ENCODE measurements around the gene BICDL1. TPM values are rescaled to one million over a fixed set of nuclear protein-coding genes. Genes with fewer than 3 reads are reported as not detected.

BICDL1 gene
- 1 to 10 TPM; 5.9 to 6.2 TPM for total RNA-seq

- intact Hi-C loops (cut with DNase I): no loop called here
- peak; percentile 92 to 99 (median 95) for DNase-seq
- H3K27ac ChIP-seq: peak within 1 kb of the TSS; percentile 57 to 91 (median 76)
- H3K27me3 ChIP-seq: no peaks in the 10 kb centered on the region
- TF ChIP-seq POLR2A (IDR thresholded peaks at IDR 0.05) (peak in 1 of 3 donors; percentile 28), CTCF (IDR thresholded peaks at IDR 0.05) (peak in 2 of 7 experiments; percentile 3 to 19)
- peaks cover 21% of the 10 kb centered on the region for H3K4me1 ChIP-seq
- no peaks in the 10 kb centered on the region for H3K9me3 ChIP-seq
- no peaks in the 10 kb centered on the region for H3K36me3 ChIP-seq (replicated peaks in 1 of 2; ENCODE audit: insufficient read depth in 1 of 2, low read depth in 2 of 2)
- ATAC-seq: peak; percentile 86
- H3K4me3 ChIP-seq: peak within 1 kb of the TSS; percentile 10 to 38
- 0 to 1% methylated on average over 6 to 94 of the region's 94 CpGs for WGBS, 2 donors
Measured at GRCh38 chr12:119988472-119989360, at the start of gene BICDL1. BICDL1 (plus strand) TSS chr12:119989236; CDS start chr12:119989869, 633 bp downstream.

- Histone ChIP-seq H3K27me3 (no peaks in the 10 kb centered on the region), H3K27ac (no peak overlapping the region), H3K36me3 (replicated peaks in 1 of 2; ENCODE audit: insufficient read depth in 1 of 2, low read depth in 2 of 2) (no peaks in the 10 kb centered on the region), H3K4me1 (no peaks in the 10 kb centered on the region), H3K4me3 (no peak overlapping the region), H3K9me3 (no peaks in the 10 kb centered on the region)
- intact Hi-C loops (cut with DNase I): no loop called here
- no peak for DNase-seq
- 43 to 53% methylated on average over 3 to 5 of the region's 5 CpGs for WGBS, 2 donors
- no peak for TF ChIP-seq POLR2A (IDR thresholded peaks at IDR 0.05)
- TF ChIP-seq CTCF (IDR thresholded peaks at IDR 0.05): no peak
- no peak for ATAC-seq
Measured at GRCh38 chr12:119940897-119941296, 48.1 kb upstream of the BICDL1 start.

GRCh38 chr12:119942386-119942785, 46.6 kb upstream of the BICDL1 start:
- intact Hi-C loops (cut with DNase I): no loop called here
- DNase-seq (no peak), ATAC-seq (no peak)
- Histone ChIP-seq H3K36me3 (replicated peaks in 1 of 2; ENCODE audit: insufficient read depth in 1 of 2, low read depth in 2 of 2) (no peaks in the 10 kb centered on the region), H3K4me3 (no peak overlapping the region), H3K27me3 (no peaks in the 10 kb centered on the region), H3K4me1 (no peaks in the 10 kb centered on the region), H3K9me3 (no peaks in the 10 kb centered on the region), H3K27ac (no peak overlapping the region)
- 62 to 68% methylated on average over 7 of the region's 7 CpGs for WGBS, 2 donors
- TF ChIP-seq POLR2A (IDR thresholded peaks at IDR 0.05) (no peak), CTCF (IDR thresholded peaks at IDR 0.05) (no peak)

GRCh38 chr12:119946213-119946612, 42.8 kb upstream of the BICDL1 start:
- no peaks in the 10 kb centered on the region for H3K9me3 ChIP-seq
- no peaks in the 10 kb centered on the region for H3K4me1 ChIP-seq
- 86 to 93% methylated on average over 6 of the region's 6 CpGs for WGBS, 2 donors
- DNase-seq (no peak), ATAC-seq (no peak)
- no peak overlapping the region for H3K27ac ChIP-seq
- intact Hi-C loops (cut with DNase I): no loop called here
- no peak overlapping the region for H3K4me3 ChIP-seq
- H3K36me3 ChIP-seq (replicated peaks in 1 of 2; ENCODE audit: insufficient read depth in 1 of 2, low read depth in 2 of 2): no peaks in the 10 kb centered on the region
- H3K27me3 ChIP-seq: no peaks in the 10 kb centered on the region
- no peak for TF ChIP-seq POLR2A (IDR thresholded peaks at IDR 0.05)
- no peak for TF ChIP-seq CTCF (IDR thresholded peaks at IDR 0.05)
